Subcutaneous adipose tissue (tissue), 4 donors: ENCODE data around the gene ZNF70. TPM values are rescaled to one million over a fixed set of nuclear protein-coding genes. Genes with fewer than 3 reads are reported as not detected.

ENCODE experiments used
- total RNA-seq, 4 donors: library from RNA; depleted of rRNA; stranded (reverse); fragments of >200 nt; gene quantifications; one replicate each; pipeline ENCODE4 v1.1.0, GENCODE V29; 2016
- TF ChIP-seq, protein P1 (sequence below): fragments of 450-650 bp; IDR thresholded peaks from one replicate; pipeline ENCODE4 v1.5.1; 2016; ENCODE audit warnings: low read depth, mild to moderate bottlenecking, control low read depth, antibody characterized with exemption, moderate library complexity

Gene ZNF70
- total RNA-seq, 4 donors from 2014 or later, result 2.9 to 7.0 (median 3.7) TPM

DNA sequence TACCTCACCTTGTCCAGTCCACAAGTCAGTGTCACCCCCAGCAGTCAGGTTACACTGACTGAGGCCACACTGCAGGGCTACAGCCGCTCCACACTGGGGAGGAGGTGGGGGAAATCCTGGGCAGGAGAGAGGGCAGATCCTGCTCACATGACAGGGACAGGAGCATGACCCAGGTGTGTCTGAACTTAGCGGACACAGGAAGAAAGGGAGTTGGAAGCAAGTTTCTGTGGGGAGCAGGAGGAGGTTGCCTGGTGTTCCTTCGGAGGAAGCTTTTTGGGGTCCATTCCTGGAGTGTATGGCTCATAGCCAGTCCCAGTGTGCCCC lies 27.6 kb upstream of the ZNF70 start:
- TF ChIP-seq, protein P1, sequence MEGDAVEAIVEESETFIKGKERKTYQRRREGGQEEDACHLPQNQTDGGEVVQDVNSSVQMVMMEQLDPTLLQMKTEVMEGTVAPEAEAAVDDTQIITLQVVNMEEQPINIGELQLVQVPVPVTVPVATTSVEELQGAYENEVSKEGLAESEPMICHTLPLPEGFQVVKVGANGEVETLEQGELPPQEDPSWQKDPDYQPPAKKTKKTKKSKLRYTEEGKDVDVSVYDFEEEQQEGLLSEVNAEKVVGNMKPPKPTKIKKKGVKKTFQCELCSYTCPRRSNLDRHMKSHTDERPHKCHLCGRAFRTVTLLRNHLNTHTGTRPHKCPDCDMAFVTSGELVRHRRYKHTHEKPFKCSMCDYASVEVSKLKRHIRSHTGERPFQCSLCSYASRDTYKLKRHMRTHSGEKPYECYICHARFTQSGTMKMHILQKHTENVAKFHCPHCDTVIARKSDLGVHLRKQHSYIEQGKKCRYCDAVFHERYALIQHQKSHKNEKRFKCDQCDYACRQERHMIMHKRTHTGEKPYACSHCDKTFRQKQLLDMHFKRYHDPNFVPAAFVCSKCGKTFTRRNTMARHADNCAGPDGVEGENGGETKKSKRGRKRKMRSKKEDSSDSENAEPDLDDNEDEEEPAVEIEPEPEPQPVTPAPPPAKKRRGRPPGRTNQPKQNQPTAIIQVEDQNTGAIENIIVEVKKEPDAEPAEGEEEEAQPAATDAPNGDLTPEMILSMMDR, result no peak

DNA sequence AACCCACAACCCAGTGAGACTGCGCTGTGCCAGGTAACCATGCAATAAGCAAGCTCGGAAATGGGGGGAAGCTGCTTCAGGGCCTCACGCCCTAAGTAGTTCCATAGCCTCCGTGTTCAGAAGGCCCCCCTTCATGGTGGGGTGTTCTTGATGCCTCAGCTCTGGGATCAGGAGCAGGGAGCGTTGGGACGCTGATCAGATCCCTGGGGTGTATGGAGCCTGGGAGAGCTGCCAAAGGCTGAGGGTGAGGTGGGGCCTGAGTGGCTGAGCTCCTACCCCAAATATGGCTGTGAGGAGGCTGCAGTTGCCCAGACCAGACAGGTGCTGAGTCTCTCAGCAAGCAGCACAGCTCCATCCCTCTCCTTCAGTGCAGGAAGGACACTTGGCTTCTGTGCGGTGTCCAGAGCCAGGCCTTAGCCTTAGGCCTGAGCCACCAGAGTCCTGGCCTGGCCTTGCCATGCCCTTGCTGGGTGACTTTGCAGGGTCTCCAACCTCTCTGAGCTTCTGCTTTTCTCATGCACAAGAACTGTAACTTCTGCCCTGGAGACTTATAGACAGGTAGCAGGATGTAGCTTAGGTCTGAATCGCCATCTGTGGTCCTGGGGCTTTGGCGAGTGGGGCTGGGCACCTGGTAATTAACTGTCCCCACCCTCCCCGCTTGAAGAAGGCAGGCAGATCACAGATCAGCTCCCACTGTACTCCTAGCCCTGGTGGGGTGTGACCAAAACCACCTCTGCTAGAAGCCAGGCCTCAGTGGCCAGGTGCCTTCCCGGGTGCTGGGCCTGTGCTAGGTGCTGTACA lies 27.1 kb upstream of the ZNF70 start:
- TF ChIP-seq, protein P1, result no peak

DNA sequence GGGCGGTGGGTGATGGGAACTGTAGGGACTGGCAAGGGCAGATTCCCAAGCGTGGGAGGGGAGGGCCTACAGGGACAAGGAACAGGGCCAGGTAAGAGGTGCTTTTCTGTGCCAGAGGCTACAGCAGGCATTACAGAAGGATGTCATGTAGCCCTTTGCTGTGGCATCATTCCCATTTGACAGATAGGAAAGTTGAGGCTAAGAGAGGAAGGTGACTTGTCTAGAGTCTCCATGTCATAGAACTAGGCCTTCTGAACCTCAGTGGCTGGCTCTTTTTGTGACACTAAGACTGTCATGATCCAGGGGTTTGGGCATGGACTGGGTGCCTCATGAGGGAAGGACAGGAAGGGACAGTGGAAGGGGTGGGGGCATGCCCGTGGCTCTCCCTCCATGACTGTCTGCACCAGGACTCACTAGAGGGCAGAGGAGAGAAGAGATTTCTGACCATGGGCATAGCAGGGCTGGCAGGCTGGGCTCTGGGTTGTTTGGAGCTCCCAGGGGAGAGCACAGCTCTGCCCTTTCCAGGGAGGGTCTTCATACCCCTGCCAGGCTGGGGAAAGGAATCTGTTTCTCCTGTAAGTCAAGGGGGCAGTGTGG lies 25.0 kb upstream of the ZNF70 start:
- TF ChIP-seq, protein P1, result no peak

DNA sequence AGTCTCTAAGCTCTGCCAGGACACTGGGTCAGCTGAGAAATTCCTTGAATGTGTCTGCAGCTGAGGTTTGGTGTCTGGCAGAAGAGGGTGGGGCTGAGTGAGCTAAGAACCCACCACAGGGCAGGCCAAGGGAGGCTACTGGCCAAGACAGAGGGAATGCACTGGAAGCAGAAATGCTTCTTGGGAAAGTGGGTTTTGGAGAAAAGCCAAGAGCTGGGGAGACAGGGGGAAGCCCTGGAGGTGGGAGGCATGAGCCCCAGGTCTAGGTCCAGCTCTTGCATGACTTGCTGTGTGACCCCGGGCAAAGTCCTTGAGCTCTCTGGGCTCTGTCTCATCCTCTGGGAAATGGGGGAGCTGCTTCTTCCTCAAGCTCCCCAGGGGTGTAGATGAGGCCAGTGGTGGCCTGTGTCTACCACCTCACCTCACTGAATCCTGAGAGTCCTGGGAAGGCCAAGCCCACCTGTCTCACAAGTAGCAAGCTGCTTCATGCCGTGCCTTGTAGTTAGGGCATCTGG lies 24.1 kb upstream of the ZNF70 start:
- TF ChIP-seq, protein P1, result no peak

DNA sequence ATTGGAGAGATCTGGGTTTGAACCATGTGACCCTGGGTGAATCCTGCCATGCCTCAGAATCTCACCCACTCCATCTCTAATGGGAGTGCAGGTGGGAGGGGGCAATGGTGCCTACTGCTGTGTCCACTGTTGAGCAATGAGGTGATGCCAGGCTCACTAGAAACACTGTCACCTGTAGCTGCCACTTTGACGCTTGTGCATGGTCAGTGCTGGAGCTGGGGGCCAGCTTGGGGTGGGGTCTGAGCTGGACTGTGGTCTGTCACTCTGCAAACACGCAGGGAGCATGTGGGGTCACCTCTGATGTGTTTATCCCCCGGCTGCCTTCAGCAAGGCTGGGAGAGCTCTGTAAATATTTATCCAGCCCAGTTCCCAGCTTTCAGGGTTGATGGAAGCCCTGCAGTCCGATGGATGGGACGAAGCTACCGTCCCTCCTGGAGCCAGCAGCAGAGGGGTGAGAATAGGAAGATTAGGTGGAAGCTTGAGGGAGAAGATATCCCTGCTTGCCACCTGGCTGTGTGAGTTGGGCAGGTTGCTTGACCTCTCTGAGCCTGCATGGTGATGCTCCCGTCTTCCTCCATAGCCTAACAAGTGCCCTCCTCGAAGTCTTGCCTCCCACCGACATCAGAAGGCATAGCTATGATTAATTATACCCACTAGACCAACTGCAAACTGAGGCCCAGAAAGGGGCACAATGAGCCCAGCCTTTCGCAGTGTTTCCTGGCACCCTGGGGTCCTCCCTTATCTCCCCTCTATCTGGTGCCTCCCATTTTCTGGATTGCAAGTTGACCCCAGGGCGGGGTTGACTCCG lies 23.4 kb upstream of the ZNF70 start:
- TF ChIP-seq, protein P1, result no peak

DNA sequence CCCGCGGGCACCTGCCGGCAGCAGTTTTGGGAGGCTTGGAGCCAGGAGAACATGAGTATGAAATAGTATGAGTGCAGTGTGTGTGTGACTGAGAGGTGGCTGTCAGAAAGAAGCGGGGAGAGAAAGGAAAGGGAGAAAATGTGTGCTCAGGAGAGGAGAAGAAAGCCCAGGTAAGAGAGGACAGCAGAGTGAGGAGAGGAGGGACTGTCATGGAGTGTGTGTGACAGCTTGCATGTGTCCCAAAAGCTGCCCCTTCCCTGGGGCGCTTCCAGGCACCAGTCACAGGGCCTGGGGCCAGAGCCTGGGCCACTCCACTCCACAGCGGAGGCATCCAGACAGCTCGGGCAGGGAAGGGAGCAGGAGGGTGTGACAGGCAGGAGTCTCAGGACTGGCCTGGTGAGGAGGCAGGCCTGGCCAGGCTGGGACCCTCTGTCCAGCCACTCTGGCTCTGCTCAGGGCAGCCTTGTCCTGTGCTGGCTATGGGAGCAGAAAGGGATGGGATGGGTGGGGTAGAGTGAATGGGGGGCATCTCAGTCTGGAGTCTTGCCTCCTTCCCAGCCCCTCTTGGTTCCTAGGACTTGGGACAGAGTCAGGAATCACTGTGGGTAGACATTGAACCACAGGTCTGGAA lies 22.7 kb upstream of the ZNF70 start:
- TF ChIP-seq, protein P1, result no peak
